HUES48 (cell line): Measurements from ENCODE around the gene AUP1.

Experiments used
- H3K27ac ChIP-seq: one replicate; pipeline ENCODE4 v1.7.0; 2013; ENCODE audit warnings: low read depth, low read length, inconsistent platforms
- H3K27me3 ChIP-seq: 2 replicates; pipeline ENCODE4 v1.6.1; 2013; ENCODE audit warnings: mild to moderate bottlenecking, low read length; ENCODE audit not compliant: control insufficient read depth, insufficient read depth
- H3K36me3 ChIP-seq: 2 replicates; pipeline ENCODE4 v1.6.1; 2013; ENCODE audit warnings: low read length; ENCODE audit not compliant: control insufficient read depth, insufficient read depth
- H3K4me1 ChIP-seq: 2 replicates; pipeline ENCODE4 v1.6.1; 2013; ENCODE audit warnings: mild to moderate bottlenecking, low read length; ENCODE audit not compliant: control insufficient read depth, insufficient read depth
- H3K4me3 ChIP-seq: 2 replicates; pipeline ENCODE4 v1.5.1; 2013; ENCODE audit warnings: mild to moderate bottlenecking, low read depth, low read length
- H3K9ac ChIP-seq: 2 replicates; pipeline ENCODE4 v1.6.1; 2013; ENCODE audit warnings: mild to moderate bottlenecking, low read depth, low read length, moderate library complexity
- H3K9me3 ChIP-seq: 2 replicates; pipeline ENCODE4 v1.6.1; 2013; ENCODE audit warnings: low read length; ENCODE audit not compliant: control insufficient read depth, insufficient read depth

The AUP1 gene

DNA sequence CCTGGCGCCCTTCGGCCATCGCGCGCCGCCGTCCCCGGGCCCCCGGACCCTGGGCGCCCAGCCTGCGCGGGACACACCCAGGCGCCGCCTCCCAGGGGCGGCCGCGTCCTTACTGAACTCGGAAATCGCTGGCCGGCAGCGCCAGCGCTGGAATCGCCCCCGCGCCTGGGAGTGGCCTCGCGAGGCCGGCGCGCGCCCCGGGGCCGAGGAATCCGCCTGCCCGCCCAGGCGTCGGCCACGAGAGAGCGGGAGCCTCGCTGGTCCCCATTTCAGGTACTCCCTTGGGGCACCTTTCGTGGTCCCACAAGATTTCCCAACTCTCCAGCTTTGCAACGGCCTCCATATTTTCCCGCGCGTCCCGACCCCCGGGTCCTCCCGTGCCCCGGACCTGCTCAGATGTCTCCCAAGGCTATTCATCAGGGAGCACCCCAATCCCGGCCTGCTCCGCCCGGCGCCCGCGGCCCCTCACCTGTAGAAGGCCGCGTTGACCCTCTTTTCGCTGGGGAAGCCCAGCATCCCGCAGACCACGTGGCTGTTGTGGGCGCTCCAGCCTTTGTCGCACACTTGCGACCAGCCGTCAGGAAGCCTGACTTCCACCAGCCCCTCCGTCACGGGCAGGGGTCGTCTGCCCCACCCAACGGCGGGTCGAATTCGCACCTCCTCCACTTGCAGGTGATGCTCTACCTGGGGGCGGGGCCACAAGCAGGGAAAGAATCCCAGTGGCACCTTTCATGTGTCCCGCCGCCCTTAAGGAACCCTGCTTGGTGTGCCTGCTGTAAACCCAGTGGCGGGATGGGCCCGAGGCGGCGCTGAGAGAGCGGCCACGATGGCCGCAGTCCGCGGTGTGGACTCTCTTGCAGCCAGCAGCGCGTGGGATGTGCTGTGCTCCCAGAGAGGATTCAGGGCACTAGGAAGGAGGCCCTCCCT lies 19.7 kb upstream of the AUP1 start:
- Histone ChIP-seq H3K9ac (peak overlapping the region; percentile 72), H3K27ac (peak overlapping the region; percentile 15), H3K4me3 (peak overlapping the region; percentile 73), H3K4me1 (peaks cover 14% of the 10 kb centered on the region; the same call in 1 of the 2 replicates), H3K9me3 (no peaks in the 10 kb centered on the region), H3K27me3 (peaks cover 46% of the 10 kb centered on the region), H3K36me3 (no peaks in the 10 kb centered on the region)

DNA sequence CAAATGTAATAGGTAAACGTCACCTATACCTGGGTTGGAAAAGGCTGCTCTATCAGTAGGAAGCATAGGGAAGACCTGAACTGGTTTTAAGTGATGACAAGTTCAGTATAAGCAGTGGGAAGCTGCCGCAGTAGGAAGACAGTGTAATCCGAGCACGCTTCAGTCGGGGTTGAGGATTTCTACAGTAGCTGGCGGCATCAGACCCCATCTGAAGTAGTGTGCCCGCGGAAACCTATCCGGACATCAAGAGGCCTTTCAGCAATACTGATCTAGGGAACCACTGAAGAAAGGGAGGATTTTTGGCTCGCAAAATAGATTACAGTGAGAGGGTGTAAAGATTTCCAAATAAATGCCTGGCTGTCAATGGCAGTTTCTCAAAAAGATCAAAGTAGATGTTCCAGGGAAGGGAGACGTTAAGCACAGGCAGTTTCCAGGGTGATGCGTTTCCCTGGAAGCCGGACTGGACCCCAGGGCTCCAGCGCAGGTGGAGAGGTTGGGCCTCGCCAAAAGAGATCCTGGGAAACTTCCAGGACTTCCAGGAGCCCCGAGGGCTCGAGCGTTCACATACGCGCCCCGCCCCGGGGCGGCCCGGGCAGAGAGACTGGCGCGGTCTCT lies 18.9 kb upstream of the AUP1 start:
- no peak overlapping the region for H3K27ac ChIP-seq
- H3K4me3 ChIP-seq: peak overlapping the region; percentile 73
- peak overlapping the region; percentile 72; the same call in 1 of the 2 replicates for H3K9ac ChIP-seq
- H3K9me3 ChIP-seq: no peaks in the 10 kb centered on the region
- H3K36me3 ChIP-seq: no peaks in the 10 kb centered on the region
- H3K4me1 ChIP-seq: peaks cover 14% of the 10 kb centered on the region; the same call in 1 of the 2 replicates
- peaks cover 46% of the 10 kb centered on the region for H3K27me3 ChIP-seq

DNA sequence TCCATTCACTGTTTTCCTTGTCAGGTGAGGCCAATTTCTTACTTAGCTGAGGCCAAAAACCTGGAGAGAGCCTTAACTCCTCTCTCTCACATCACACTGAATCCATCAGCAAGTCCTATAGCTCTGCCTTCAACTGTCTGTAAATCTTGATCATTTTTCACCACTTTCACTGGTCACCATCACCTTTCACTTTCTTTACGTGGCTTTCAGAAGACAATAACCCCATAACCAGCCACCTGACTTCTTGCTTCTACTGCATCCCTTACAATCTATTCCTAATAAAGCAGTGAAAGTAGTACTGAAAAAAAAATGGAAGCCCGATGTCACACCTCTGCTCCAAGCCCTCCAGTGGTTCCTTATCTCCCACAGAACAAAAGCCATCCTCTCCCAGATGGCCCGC lies 16.5 kb upstream of the AUP1 start:
- no peak overlapping the region for H3K27ac ChIP-seq
- no peaks in the 10 kb centered on the region for H3K36me3 ChIP-seq
- peaks cover 26% of the 10 kb centered on the region for H3K27me3 ChIP-seq
- H3K9ac ChIP-seq: no peak overlapping the region
- H3K9me3 ChIP-seq: no peaks in the 10 kb centered on the region
- peaks cover 8% of the 10 kb centered on the region; the same call in 1 of the 2 replicates for H3K4me1 ChIP-seq
- no peak overlapping the region for H3K4me3 ChIP-seq

DNA sequence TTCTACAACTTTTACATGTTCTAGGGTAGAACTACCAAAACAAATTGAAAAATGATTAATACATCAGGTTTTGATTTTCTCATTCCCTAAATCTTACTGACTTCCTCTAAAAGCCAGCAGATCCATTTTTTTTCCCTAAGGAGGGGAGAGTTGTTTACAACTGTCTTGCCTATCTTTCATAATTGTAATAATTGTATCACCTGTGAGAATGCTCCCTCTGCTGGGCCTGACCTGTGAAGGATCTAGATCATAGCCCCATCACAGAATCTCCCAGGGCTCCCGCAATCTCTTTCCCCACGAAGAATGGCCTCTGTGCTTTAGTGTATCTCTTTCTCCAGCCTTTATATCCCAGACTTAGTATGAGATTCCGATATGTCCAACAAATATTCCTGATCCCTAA lies 15.1 kb upstream of the AUP1 start:
- no peak overlapping the region for H3K27ac ChIP-seq

DNA sequence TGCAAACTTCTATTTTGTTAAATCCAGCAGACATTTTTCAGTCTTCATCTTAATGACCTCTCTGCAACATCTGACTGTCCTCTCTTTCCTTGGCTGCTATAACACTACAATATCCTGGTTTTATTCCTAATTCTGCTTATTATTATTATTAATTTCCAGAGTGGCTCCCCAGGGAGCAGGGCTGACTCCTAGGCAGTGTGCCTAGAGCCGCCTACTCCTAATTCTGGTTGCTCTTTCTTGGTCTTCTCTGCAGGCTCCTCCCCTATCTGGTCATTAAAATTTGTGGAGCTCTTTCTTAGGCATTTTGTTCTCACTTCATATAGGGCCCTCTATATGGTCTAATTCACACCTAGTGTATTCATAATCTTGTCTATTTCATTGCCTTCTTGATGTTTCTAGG lies 13.5 kb upstream of the AUP1 start:
- no peaks in the 10 kb centered on the region for H3K9me3 ChIP-seq
- peaks cover 8% of the 10 kb centered on the region; the same call in 1 of the 2 replicates for H3K27me3 ChIP-seq
- H3K9ac ChIP-seq: no peak overlapping the region
- H3K4me1 ChIP-seq: no peaks in the 10 kb centered on the region
- H3K27ac ChIP-seq: no peak overlapping the region
- H3K36me3 ChIP-seq: no peaks in the 10 kb centered on the region
- no peak overlapping the region for H3K4me3 ChIP-seq

More for the DNA sequence above, 15.1 kb upstream of the AUP1 start:
- Histone ChIP-seq H3K36me3 (no peaks in the 10 kb centered on the region), H3K27me3 (peaks cover 15% of the 10 kb centered on the region), H3K4me1 (peaks cover 3% of the 10 kb centered on the region; the same call in 1 of the 2 replicates), H3K9me3 (no peaks in the 10 kb centered on the region), H3K9ac (no peak overlapping the region), H3K4me3 (no peak overlapping the region)

DNA sequence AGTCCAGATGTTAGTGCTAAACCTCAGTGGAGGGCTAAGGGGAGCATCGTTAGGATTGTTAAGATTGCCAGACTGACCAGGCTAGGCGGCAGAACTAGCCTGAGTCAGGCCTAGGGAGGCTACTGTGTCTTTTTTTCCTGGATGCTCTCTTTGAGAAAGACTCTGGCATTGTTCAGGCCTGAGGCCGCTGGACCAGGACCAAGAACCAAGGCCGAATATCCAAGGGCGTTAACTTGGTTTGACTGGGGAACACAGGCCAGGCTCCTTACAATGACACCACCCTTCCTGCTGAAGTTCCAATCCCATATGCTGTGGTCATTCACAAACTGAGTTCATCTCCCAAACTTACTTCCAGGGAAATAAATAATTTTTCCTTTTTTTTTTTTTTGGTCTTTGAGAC lies 10.8 kb upstream of the AUP1 start:
- Histone ChIP-seq H3K9me3 (no peaks in the 10 kb centered on the region), H3K4me3 (no peak overlapping the region), H3K36me3 (no peaks in the 10 kb centered on the region), H3K27me3 (no peaks in the 10 kb centered on the region), H3K4me1 (no peaks in the 10 kb centered on the region), H3K27ac (no peak overlapping the region), H3K9ac (no peak overlapping the region)

DNA sequence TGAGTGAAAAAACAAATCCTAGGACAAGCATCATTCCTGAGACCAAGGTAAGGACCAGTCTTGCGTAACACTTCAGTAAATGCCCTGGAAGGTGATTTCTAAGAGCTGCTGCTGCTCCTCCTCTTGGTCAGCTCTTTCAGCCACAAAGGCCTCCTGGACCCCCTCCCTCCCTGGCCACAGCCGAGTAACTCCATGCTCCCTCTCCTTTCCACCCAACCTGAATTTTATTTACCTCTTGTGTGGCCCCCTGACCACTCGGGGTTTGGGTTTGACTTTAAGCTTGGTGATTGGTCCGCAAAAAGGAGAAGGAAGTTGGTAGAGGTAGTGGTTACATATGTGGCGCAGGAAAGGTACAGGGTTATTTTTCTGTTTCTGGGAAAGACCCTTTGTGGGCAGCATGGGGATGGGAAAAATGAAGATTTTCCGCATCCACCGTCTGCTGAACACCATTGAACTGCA lies 9.4 kb upstream of the AUP1 start:
- H3K4me3 ChIP-seq: no peak overlapping the region
- H3K4me1 ChIP-seq: no peaks in the 10 kb centered on the region
- no peak overlapping the region for H3K27ac ChIP-seq
- no peaks in the 10 kb centered on the region for H3K9me3 ChIP-seq
- H3K36me3 ChIP-seq: peaks cover 5% of the 10 kb centered on the region
- H3K9ac ChIP-seq: no peak overlapping the region
- no peaks in the 10 kb centered on the region for H3K27me3 ChIP-seq

DNA sequence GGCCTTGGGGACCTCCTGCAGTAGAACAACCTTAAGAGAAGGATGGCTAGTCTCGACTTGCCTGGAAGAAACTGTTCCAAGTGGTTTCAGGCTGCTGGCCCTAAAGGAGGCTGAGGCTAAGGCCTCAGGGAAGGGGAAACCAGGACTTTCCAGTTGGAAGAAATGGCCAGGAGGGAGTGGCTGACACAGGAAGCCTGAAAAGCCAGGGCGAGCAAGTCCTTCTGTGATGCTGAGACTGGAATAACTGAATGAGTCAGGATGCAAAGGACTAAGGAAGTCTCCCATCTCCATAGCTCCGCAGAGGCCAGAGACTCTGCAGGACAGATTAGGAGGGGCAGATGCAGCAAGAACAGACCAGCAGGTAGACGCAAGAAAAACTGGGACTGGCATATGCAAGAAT lies 7.6 kb upstream of the AUP1 start:
- H3K27me3 ChIP-seq: no peaks in the 10 kb centered on the region
- no peak overlapping the region for H3K27ac ChIP-seq

DNA sequence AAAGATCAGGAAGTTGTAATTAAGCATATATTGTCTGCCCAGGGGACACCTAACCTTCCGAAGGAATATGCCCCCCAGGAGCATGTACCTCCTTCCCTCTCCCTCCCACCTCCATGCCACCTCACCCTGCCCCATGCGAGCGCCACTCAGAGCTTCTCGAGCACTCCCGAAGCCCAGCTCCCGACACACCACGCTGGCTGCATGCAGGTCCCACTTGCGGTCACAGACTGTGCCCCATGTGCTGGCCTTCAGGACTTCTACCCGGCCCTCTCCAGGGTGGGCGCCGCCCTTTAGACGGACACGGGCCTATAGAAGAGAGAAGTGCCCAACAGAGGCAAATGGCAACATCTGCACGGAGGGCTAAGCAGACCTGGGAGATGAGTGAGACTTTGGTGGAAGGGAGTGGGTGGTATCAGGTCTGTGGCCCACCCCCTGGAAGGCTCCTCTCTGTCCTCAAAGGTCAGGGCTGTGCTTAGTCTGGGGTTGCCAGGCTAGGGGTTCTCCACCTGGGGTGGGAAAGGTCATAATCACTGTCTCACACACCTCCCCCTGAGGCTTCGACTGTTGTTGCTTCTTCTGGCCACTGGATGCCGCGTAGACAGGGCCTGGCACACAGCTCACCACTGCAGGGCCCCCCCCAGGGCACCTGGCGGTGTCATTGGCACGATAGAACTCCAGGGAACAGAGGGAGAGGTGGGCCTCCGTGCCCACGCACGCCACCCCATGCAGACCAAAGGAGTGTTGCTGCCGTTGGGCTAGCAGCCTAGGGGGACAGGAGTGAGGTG lies 6.9 kb upstream of the AUP1 start:
- Histone ChIP-seq H3K9ac (no peak overlapping the region), H3K27me3 (no peaks in the 10 kb centered on the region), H3K27ac (no peak overlapping the region), H3K4me3 (no peak overlapping the region), H3K9me3 (no peaks in the 10 kb centered on the region), H3K36me3 (peaks cover 23% of the 10 kb centered on the region), H3K4me1 (no peaks in the 10 kb centered on the region)

More for the DNA sequence above, 7.6 kb upstream of the AUP1 start:
- no peaks in the 10 kb centered on the region for H3K4me1 ChIP-seq
- H3K4me3 ChIP-seq: no peak overlapping the region
- no peak overlapping the region for H3K9ac ChIP-seq
- no peaks in the 10 kb centered on the region for H3K9me3 ChIP-seq
- peaks cover 23% of the 10 kb centered on the region for H3K36me3 ChIP-seq

DNA sequence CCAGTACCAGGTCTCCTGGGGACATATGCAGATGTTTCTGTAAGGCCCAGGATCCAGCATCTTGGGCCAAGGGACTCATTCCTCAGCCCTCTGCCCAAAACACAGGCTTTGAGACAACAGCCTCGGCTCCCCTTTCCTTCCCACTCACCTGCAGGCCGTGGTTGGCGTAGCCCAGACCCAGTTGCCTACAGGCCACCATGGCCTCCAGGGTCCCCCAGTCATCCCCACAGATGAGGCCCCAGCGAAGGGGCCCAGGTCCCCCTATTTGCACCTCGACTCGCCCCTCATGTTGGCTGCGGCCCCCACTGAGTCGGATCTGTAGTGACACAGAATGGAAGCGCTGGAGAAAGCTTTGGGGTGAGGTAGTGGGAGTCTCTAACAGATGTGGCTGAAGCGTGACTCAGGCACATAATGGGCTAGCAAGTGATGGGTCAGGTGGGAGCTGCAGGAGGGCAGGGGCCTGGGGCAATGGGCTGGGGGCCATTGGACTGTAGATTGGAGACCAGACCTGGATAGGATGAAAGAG lies 6.0 kb upstream of the AUP1 start:
- peaks cover 23% of the 10 kb centered on the region for H3K36me3 ChIP-seq
- H3K9me3 ChIP-seq: no peaks in the 10 kb centered on the region
- H3K27ac ChIP-seq: no peak overlapping the region
- H3K9ac ChIP-seq: no peak overlapping the region
- peaks cover 3% of the 10 kb centered on the region; the same call in 1 of the 2 replicates for H3K4me1 ChIP-seq
- H3K4me3 ChIP-seq: no peak overlapping the region
- no peaks in the 10 kb centered on the region for H3K27me3 ChIP-seq
